PC-3 (cell line): ENCODE data around the gene SENP8. TPM values are rescaled to one million over a fixed set of nuclear protein-coding genes. Genes with fewer than 3 reads are reported as not detected.

ENCODE experiments used
- ATAC-seq: fragments of 200-7000 bp; cut with Tn5 transposase; 2 replicates; pipeline ENCODE4 v1.9.1; 2020; ENCODE audit warnings: mild to moderate bottlenecking, moderate library complexity
- BruUV-seq: library from RNA; stranded (reverse); fragments of 400-500 nt; replicated peaks from 2 replicates; lab custom pipeline; 2021; lab: Mats Ljungman, UMichigan
- CTCF ChIA-PET: fragments of 300-600 bp; sonication (Branson Sonifier 250); formaldehyde crosslinking; loops from one replicate; lab custom pipeline; 2022; ENCODE audit warnings: antibody characterized with exemption; lab: Charles Lee
- POLR2A ChIA-PET: fragments of 300-600 bp; sonication (Branson Sonifier 250); formaldehyde crosslinking; loops from one replicate; lab custom pipeline; 2022; ENCODE audit warnings: antibody characterized with exemption; ENCODE audit not compliant: unreplicated experiment; lab: Charles Lee
- DNase-seq: peaks from one replicate; pipeline ENCODE4 v3.0.0-alpha.2; 2015
- H2AFZ ChIP-seq: fragments of 300-600 bp; sonication (generic); 2 replicates; pipeline ENCODE4 v1.6.0; 2016; ENCODE audit warnings: antibody characterized with exemption, low read length
- H3F3A ChIP-seq: fragments of 300-600 bp; sonication (generic); one replicate; pipeline ENCODE4 v1.6.0; 2017; ENCODE audit warnings: antibody characterized with exemption, low read length, control low read depth, mild to moderate bottlenecking; ENCODE audit not compliant: unreplicated experiment
- H3K27ac ChIP-seq: fragments of 300-600 bp; sonication (generic); 2 replicates; pipeline ENCODE4 v1.5.1; 2016; ENCODE audit warnings: mild to moderate bottlenecking, low read length
- H3K27me3 ChIP-seq: fragments of 300-600 bp; sonication (generic); 2 replicates; pipeline ENCODE4 v1.6.1; 2016; ENCODE audit warnings: low read length, mixed read lengths
- H3K36me3 ChIP-seq: fragments of 300-600 bp; sonication (generic); 2 replicates; pipeline ENCODE4 v1.6.1; 2016; ENCODE audit warnings: low read depth, mixed run types, low read length, mixed read lengths
- H3K4me1 ChIP-seq: fragments of 300-600 bp; sonication (generic); 2 replicates; pipeline ENCODE4 v1.5.1; 2016; ENCODE audit warnings: low read length; ENCODE audit not compliant: insufficient read depth
- H3K4me2 ChIP-seq: fragments of 300-600 bp; sonication (generic); 2 replicates; pipeline ENCODE4 v1.6.0; 2016; ENCODE audit warnings: low read length
- H3K4me3 ChIP-seq: fragments of 300-600 bp; sonication (generic); 2 replicates; pipeline ENCODE4 v1.5.1; 2016; ENCODE audit warnings: mild to moderate bottlenecking, low read length, mixed read lengths
- H3K79me2 ChIP-seq: fragments of 300-600 bp; sonication (generic); 2 replicates; pipeline ENCODE4 v1.6.1; 2017; ENCODE audit warnings: low read length, mixed read lengths
- H3K9ac ChIP-seq: fragments of 300-600 bp; sonication (generic); 2 replicates; pipeline ENCODE4 v1.6.0; 2016; ENCODE audit warnings: mild to moderate bottlenecking, low read length
- H3K9me2 ChIP-seq: fragments of 300-600 bp; sonication (generic); replicated peaks from 2 replicates; pipeline ENCODE4 v1.6.1; 2016; ENCODE audit warnings: mixed run types, low read length, mixed read lengths
- H3K9me3 ChIP-seq: fragments of 300-600 bp; sonication (generic); 2 replicates; pipeline ENCODE4 v1.6.1; 2016; ENCODE audit warnings: low read length, mixed read lengths
- H4K20me1 ChIP-seq: fragments of 300-600 bp; sonication (generic); 2 replicates; pipeline ENCODE4 v1.6.1; 2016; ENCODE audit warnings: low read length, mixed read lengths
- EZH2 ChIP-seq: fragments of 300-600 bp; sonication (generic); IDR thresholded peaks from one replicate; pipeline ENCODE4 v1.6.1; 2017; ENCODE audit warnings: antibody characterized with exemption, mild to moderate bottlenecking, low read length; ENCODE audit not compliant: unreplicated experiment
- EZH2phosphoT487 ChIP-seq: fragments of 300-600 bp; sonication (generic); IDR thresholded peaks from 2 replicates; pipeline ENCODE4 v1.6.1; 2018; ENCODE audit warnings: mild to moderate bottlenecking, antibody characterized with exemption, low read length, borderline replicate concordance
- intact Hi-C: fragments of 100-400 bp; cut with micrococcal nuclease; formaldehyde crosslinking; loops from 2 replicates; pipeline ENCODE4 v1.9.0; 2023
- total RNA-seq: library from RNA; depleted of rRNA; stranded (reverse); fragments of >200 nt; gene quantifications from 2 replicates; pipeline ENCODE4 v1.2.3, GENCODE V29; 2014
- TF ChIP-seq, protein P1 (sequence below): fragments of 300-600 bp; sonication (generic); conservative IDR thresholded peaks from 2 replicates; pipeline ENCODE4 v1.5.1; 2017; ENCODE audit warnings: antibody characterized with exemption, low read depth, mild to moderate bottlenecking, low read length

Gene SENP8
- total RNA-seq, 1 experiment from 2014 or later = 4.2 TPM

DNA sequence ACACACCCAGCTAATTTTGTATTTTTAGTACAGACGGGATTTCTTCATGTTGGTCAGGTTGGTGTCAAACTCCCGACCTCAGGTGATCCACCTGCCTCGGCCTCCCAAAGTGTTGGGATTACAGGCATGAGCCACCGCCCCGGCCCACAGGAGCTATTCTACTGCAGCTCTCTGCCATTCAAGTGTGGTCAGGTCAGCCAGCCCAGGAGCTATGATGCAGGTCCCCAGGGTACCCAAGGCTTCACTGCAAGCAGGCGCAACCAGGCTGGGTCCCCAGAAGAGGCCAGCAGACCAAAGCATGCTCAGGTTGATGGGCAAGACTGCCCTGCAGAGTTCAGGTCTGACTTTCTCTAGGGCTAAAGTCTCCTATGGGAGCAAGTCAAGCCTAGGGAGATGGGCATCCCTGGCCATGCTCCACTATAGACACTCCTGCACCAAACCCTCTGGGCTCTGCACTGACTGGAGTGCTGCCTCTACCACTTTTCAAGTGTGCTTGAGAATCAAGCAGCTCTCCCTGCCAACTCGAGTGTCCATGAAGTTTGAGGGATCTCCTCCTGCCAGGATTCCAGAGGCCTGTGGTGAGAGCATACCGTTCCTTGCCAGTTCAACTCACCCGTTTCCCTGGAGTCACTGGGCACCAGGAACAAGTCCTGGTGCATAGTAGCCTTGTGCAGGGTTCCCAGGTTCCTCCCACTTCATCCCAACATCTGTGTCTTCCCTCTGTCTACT lies 31.1 kb upstream of the SENP8 start:
- no peak for TF ChIP-seq EZH2
- TF ChIP-seq, protein P1, sequence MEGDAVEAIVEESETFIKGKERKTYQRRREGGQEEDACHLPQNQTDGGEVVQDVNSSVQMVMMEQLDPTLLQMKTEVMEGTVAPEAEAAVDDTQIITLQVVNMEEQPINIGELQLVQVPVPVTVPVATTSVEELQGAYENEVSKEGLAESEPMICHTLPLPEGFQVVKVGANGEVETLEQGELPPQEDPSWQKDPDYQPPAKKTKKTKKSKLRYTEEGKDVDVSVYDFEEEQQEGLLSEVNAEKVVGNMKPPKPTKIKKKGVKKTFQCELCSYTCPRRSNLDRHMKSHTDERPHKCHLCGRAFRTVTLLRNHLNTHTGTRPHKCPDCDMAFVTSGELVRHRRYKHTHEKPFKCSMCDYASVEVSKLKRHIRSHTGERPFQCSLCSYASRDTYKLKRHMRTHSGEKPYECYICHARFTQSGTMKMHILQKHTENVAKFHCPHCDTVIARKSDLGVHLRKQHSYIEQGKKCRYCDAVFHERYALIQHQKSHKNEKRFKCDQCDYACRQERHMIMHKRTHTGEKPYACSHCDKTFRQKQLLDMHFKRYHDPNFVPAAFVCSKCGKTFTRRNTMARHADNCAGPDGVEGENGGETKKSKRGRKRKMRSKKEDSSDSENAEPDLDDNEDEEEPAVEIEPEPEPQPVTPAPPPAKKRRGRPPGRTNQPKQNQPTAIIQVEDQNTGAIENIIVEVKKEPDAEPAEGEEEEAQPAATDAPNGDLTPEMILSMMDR = no peak
- no peak for TF ChIP-seq EZH2phosphoT487
- CTCF ChIA-PET = no interaction called here
- Histone ChIP-seq H3K9me3 (no peaks in the 10 kb centered on the region), H3F3A (no peaks in the 10 kb centered on the region), H3K79me2 (no peaks in the 10 kb centered on the region), H3K4me1 (no peaks in the 10 kb centered on the region), H4K20me1 (no peaks in the 10 kb centered on the region), H3K9me2 (no peaks in the 10 kb centered on the region), H3K9ac (no peak overlapping the region), H2AFZ (no peak overlapping the region), H3K4me2 (no peak overlapping the region), H3K36me3 (no peaks in the 10 kb centered on the region), H3K27ac (no peak overlapping the region), H3K4me3 (no peak overlapping the region), H3K27me3 (no peaks in the 10 kb centered on the region)
- ATAC-seq (no peak), DNase-seq (no peak)
- BruUV-seq = no TSS peak
- intact Hi-C loops = no loop called here
- POLR2A ChIA-PET = no interaction called here

DNA sequence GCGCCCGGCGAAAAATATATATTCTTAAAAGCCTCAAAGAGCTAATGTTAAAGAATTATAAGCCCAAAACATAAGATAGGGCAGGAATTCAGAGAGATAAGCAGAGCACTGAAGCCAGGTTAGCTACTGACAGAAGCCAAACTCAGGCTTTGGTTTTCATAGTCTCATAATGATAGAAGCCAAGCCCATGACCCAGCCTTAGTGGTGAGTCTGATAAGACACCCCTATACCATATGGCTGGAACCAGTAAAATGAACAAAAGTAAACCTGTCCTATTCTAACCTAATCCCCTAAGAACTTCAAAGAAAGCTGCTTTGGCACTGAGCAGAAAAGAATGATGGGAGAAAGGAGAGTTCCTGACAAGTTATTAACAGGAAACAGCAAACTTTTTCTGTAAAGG lies 26.2 kb upstream of the SENP8 start:
- H3K4me2 ChIP-seq = no peak overlapping the region
- no peaks in the 10 kb centered on the region for H3K36me3 ChIP-seq
- TF ChIP-seq EZH2 = no peak
- no peak for TF ChIP-seq EZH2phosphoT487
- TF ChIP-seq, protein P1 = no peak
- H3K9me2 ChIP-seq = no peaks in the 10 kb centered on the region
- H3K27me3 ChIP-seq = no peaks in the 10 kb centered on the region
- H3K4me1 ChIP-seq = no peaks in the 10 kb centered on the region
- no peaks in the 10 kb centered on the region for H3K79me2 ChIP-seq
- DNase-seq = no peak
- ChIA-PET CTCF (no interaction called here), POLR2A (no interaction called here)
- H4K20me1 ChIP-seq = no peaks in the 10 kb centered on the region
- H3K9me3 ChIP-seq = no peaks in the 10 kb centered on the region
- no peak for ATAC-seq
- no peak overlapping the region for H3K9ac ChIP-seq
- H3F3A ChIP-seq = no peaks in the 10 kb centered on the region
- H3K4me3 ChIP-seq = no peak overlapping the region
- no peak overlapping the region for H3K27ac ChIP-seq
- no peak overlapping the region for H2AFZ ChIP-seq
- intact Hi-C loops = no loop called here
- BruUV-seq = no TSS peak

DNA sequence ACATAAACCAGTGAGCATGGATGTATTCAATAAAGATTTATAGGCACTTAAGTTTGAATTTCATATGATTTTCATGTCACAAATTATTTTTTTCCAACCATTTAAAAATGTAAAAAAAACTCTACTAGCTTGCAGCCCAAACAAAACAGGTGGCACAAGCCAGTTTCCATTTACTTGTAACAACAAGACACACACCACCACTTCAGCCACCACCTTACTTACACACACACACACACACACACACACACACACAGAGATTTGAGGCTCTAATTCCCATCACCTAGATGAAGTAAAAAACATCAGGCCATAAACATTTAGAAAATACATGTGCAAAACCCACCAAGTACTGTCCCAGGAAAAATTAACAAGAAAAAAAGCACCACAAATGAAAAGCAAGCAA lies 25.5 kb upstream of the SENP8 start:
- H3K27ac ChIP-seq = no peak overlapping the region
- no peaks in the 10 kb centered on the region for H3K27me3 ChIP-seq
- no peaks in the 10 kb centered on the region for H3F3A ChIP-seq
- no peak overlapping the region for H2AFZ ChIP-seq
- no peaks in the 10 kb centered on the region for H4K20me1 ChIP-seq
- no TSS peak for BruUV-seq
- intact Hi-C loops = no loop called here
- no peak overlapping the region for H3K4me2 ChIP-seq
- no peak overlapping the region for H3K9ac ChIP-seq
- no peaks in the 10 kb centered on the region for H3K9me2 ChIP-seq
- no peaks in the 10 kb centered on the region for H3K36me3 ChIP-seq
- ATAC-seq (no peak), DNase-seq (no peak)
- H3K9me3 ChIP-seq = no peaks in the 10 kb centered on the region
- ChIA-PET CTCF (no interaction called here), POLR2A (no interaction called here)
- H3K4me3 ChIP-seq = no peak overlapping the region
- TF ChIP-seq EZH2phosphoT487 (no peak), EZH2 (no peak)
- TF ChIP-seq, protein P1 = no peak
- no peaks in the 10 kb centered on the region for H3K4me1 ChIP-seq
- H3K79me2 ChIP-seq = no peaks in the 10 kb centered on the region
